HCT116 (cell line): ENCODE measurements around the gene ANKS1A. TPM values are rescaled to one million over a fixed set of nuclear protein-coding genes. Genes with fewer than 3 reads are reported as not detected.

ENCODE experiments used
- ATAC-seq: fragments of 200-7000 bp; cut with Tn5 transposase; 2 replicates; pipeline ENCODE4 v1.9.1; 2020; ENCODE audit warnings: mild to moderate bottlenecking, moderate library complexity
- BruUV-seq: library from RNA; stranded (reverse); fragments of 400-500 nt; replicated peaks from 2 replicates; lab custom pipeline; 2021; lab: Mats Ljungman, UMichigan
- CTCF ChIA-PET: fragments of 300-600 bp; sonication (Branson Sonifier 250); formaldehyde crosslinking; loops from one replicate; lab custom pipeline; 2021; ENCODE audit warnings: antibody characterized with exemption; lab: Charles Lee
- POLR2A ChIA-PET: fragments of 300-600, 350-600 bp; sonication (Branson Sonifier 250); formaldehyde crosslinking; loops from one replicate; lab custom pipeline; 2021; ENCODE audit warnings: antibody characterized with exemption; lab: Charles Lee
- RAD21 ChIA-PET, 2 experiments: fragments of 300-600 bp; sonication (Branson Sonifier 250); formaldehyde crosslinking; loops; one replicate each; lab custom pipeline; 2023; ENCODE audit warnings: low total read pairs in 2 of 2; ENCODE audit not compliant: uncharacterized antibody in 2 of 2, unreplicated experiment in 2 of 2, low non-redundant PET in 1 of 2; lab: Charles Lee
- DNase-seq: peaks from one replicate; pipeline ENCODE4 v3.0.0-alpha.2; 2010; ENCODE audit warnings: low read depth, low spot score
- H2AFZ ChIP-seq: fragments of 200-600 bp; shearing (Covaris generic), sonication (generic); 2 replicates; pipeline ENCODE4 v1.6.1; 2017; ENCODE audit warnings: low read depth, mixed run types, mixed read lengths, antibody characterized with exemption, low read length; ENCODE audit not compliant: poor library complexity, severe bottlenecking
- H3K27ac ChIP-seq: 2 replicates; pipeline ENCODE4 v1.5.1; 2012; ENCODE audit warnings: low read depth, low read length
- H3K27me3 ChIP-seq: fragments of 200-600 bp; sonication (generic); 2 replicates; pipeline ENCODE4 v1.6.1; 2016; ENCODE audit warnings: mixed run types, low read length, mixed read lengths; ENCODE audit not compliant: insufficient read depth
- H3K36me3 ChIP-seq, 2 experiments: fragments of 200-500 bp in 1 of 2; fragments of 200-600 bp in 1 of 2; sonication (Bioruptor generic) in 1 of 2; sonication (generic) in 1 of 2; 2 replicates each; pipeline versions ENCODE4 v1.5.1 to v1.6.1; 2014 to 2016; ENCODE audit warnings: low read length in 2 of 2, inconsistent platforms in 1 of 2, mixed read lengths in 1 of 2, mixed run types in 1 of 2; ENCODE audit not compliant: insufficient read depth in 2 of 2, control insufficient read depth in 1 of 2
- H3K4me1 ChIP-seq, 2 experiments: fragments of 200-600 bp in 1 of 2; sonication (generic) in 1 of 2; 2 replicates each; pipeline versions ENCODE4 v1.5.1 to v1.6.1; 2012 to 2017; ENCODE audit warnings: low read length in 2 of 2, inconsistent platforms in 1 of 2, mild to moderate bottlenecking in 1 of 2, mixed read lengths in 1 of 2, mixed run types in 1 of 2, moderate library complexity in 1 of 2; ENCODE audit not compliant: insufficient read depth in 2 of 2, control insufficient read depth in 1 of 2
- H3K4me2 ChIP-seq: fragments of 200-600 bp; sonication (generic); 2 replicates; pipeline ENCODE4 v1.6.1; 2017; ENCODE audit warnings: mixed run types, low read length, mixed read lengths
- H3K4me3 ChIP-seq, 2 experiments: fragments of 200-600 bp in 1 of 2; sonication (generic) in 1 of 2; replicated peaks in 1 of 2; 2 replicates each; pipeline ENCODE4 v1.5.1; 2011 to 2016; ENCODE audit warnings: low read length in 2 of 2, control low read depth in 1 of 2, low read depth in 1 of 2, mild to moderate bottlenecking in 1 of 2, mixed read lengths in 1 of 2, mixed run types in 1 of 2
- H3K79me2 ChIP-seq: fragments of 200-600 bp; sonication (generic); 2 replicates; pipeline ENCODE4 v1.6.1; 2017; ENCODE audit warnings: mild to moderate bottlenecking, mixed run types, low read length, moderate library complexity, mixed read lengths; ENCODE audit not compliant: insufficient read depth
- H3K9ac ChIP-seq: fragments of 200-600 bp; sonication (generic); 2 replicates; pipeline ENCODE4 v1.6.1; 2016; ENCODE audit warnings: low read length, mixed read lengths
- H3K9me2 ChIP-seq: fragments of 200-600 bp; sonication (generic), shearing (Covaris generic); 2 replicates; pipeline ENCODE4 v1.6.1; 2017; ENCODE audit warnings: mixed run types, mild to moderate bottlenecking, moderate library complexity; ENCODE audit not compliant: insufficient read depth
- H3K9me3 ChIP-seq, 2 experiments: fragments of 200-500 bp in 1 of 2; fragments of 200-600 bp in 1 of 2; sonication (Bioruptor generic) in 1 of 2; sonication (generic) in 1 of 2; 2 replicates each; pipeline ENCODE4 v1.6.1; 2014 to 2017; ENCODE audit warnings: low read length in 2 of 2, mixed read lengths in 2 of 2, inconsistent platforms in 1 of 2, low read depth in 1 of 2, mild to moderate bottlenecking in 1 of 2, mixed run types in 1 of 2, moderate library complexity in 1 of 2; ENCODE audit not compliant: control insufficient read depth in 1 of 2, insufficient read depth in 1 of 2
- H4K20me1 ChIP-seq: fragments of 200-600 bp; sonication (generic), shearing (Covaris generic); 2 replicates; pipeline ENCODE4 v1.6.1; 2017; ENCODE audit warnings: mixed run types, mild to moderate bottlenecking, moderate library complexity; ENCODE audit not compliant: insufficient read depth
- CBX3 ChIP-seq: IDR thresholded peaks from 2 replicates; pipeline ENCODE4 v1.6.1; 2012; ENCODE audit warnings: low read depth
- CEBPB ChIP-seq: IDR thresholded peaks from 2 replicates; pipeline ENCODE4 v1.6.1; 2012; ENCODE audit warnings: low read depth
- REST ChIP-seq: IDR thresholded peaks from 2 replicates; pipeline ENCODE4 v1.6.1; 2012; ENCODE audit warnings: low read depth
- SP1 ChIP-seq: IDR thresholded peaks from 2 replicates; pipeline ENCODE4 v1.6.1; 2012; ENCODE audit warnings: low read depth
- YY1 ChIP-seq: IDR thresholded peaks from 2 replicates; pipeline ENCODE4 v1.6.1; 2011; ENCODE audit warnings: low read length, low read depth, moderate library complexity, mild to moderate bottlenecking; ENCODE audit not compliant: insufficient replicate concordance; ENCODE audit errors: extremely low read depth
- intact Hi-C: fragments of 100-400 bp; cut with micrococcal nuclease; formaldehyde crosslinking; loops from 2 replicates; pipeline ENCODE4 v1.10.0; 2022
- total RNA-seq: library from RNA; stranded (reverse); gene quantifications from one replicate; pipeline ENCODE4 v1.2.1, GENCODE V29; 2021; ENCODE audit not compliant: unreplicated experiment

Gene ANKS1A
- total RNA-seq, 1 experiment from 2014 or later: 20.6 TPM

- H4K20me1 ChIP-seq: no peaks in the 10 kb centered on the region
- no peaks in the 10 kb centered on the region for H3K9me2 ChIP-seq
- intact Hi-C loops: no loop called here
- CTCF ChIA-PET: no interaction called here
- no peak overlapping the region for H3K9ac ChIP-seq
- H3K79me2 ChIP-seq: no peaks in the 10 kb centered on the region
- no peaks in the 10 kb centered on the region for H3K9me3 ChIP-seq
- no peaks in the 10 kb centered on the region for H3K27me3 ChIP-seq
- BruUV-seq: no TSS peak
- no peak for DNase-seq
- H3K4me1 ChIP-seq: peaks cover 0 to 2% of the 10 kb centered on the region in 2 experiments; a peak in 2 of 4 replicates
- no peak overlapping the region for H2AFZ ChIP-seq
- POLR2A ChIA-PET: no interaction called here
- RAD21 ChIA-PET: no interaction called here
- H3K4me3 ChIP-seq: no peak overlapping the region
- no peaks in the 10 kb centered on the region for H3K36me3 ChIP-seq
- H3K27ac ChIP-seq: no peak overlapping the region
- ATAC-seq: no peak
- TF ChIP-seq YY1: no peak
- no peak for TF ChIP-seq SP1
- no peak for TF ChIP-seq REST
- no peak for TF ChIP-seq CBX3
- TF ChIP-seq CEBPB: no peak
- TF ChIP-seq, all 23 proteins: peak for 0
- no peak overlapping the region for H3K4me2 ChIP-seq
Measured at GRCh38 chr6:35031611-35032529, 142.8 kb downstream of the ANKS1A start.
